Astrocyte (in vitro differentiated cells and primary cell): ENCODE measurements around the gene SNCAIP.

Experiments
- CTCF ChIP-seq: IDR thresholded peaks from 2 replicates; pipeline ENCODE4 v1.5.1; 2011; ENCODE audit warnings: low read depth, mild to moderate bottlenecking, inconsistent platforms, low read length, moderate library complexity; ENCODE audit not compliant: insufficient read depth
- EZH2 ChIP-seq: IDR thresholded peaks from 2 replicates; pipeline ENCODE4 v1.6.1; 2012; ENCODE audit warnings: mild to moderate bottlenecking, low read length, inconsistent platforms; ENCODE audit not compliant: insufficient read depth

- TF ChIP-seq CTCF, result no peak
- no peak for TF ChIP-seq EZH2
Measured at GRCh38 chr5:122465031-122465577, 153.1 kb downstream of the SNCAIP start.
